A549 (cell line): ENCODE results near the gene CD164. TPM values are rescaled to one million over a fixed set of nuclear protein-coding genes. Genes with fewer than 3 reads are reported as not detected.

Source experiments
- ATAC-seq, 2 experiments: fragments of 200-7000 bp in 1 of 2; fragments of >200 bp in 1 of 2; cut with Nextera tagmentation in 1 of 2; cut with Tn5 transposase in 1 of 2; 3 replicates each; pipeline versions ENCODE4 v1.8.0 to v1.9.1; 2018 to 2020; ENCODE audit warnings: mild to moderate bottlenecking in 1 of 2, moderate library complexity in 1 of 2
- CTCF ChIA-PET: fragments of 300-600 bp; sonication (Branson Sonifier 250); formaldehyde crosslinking; extraction: SDS; loops from one replicate; lab custom pipeline; 2021; ENCODE audit warnings: antibody characterized with exemption, inconsistent platforms; lab: Yijun Ruan, JAX
- POLR2A ChIA-PET: fragments of 350-600 bp; formaldehyde crosslinking; extraction: SDS; loops from one replicate; lab custom pipeline; 2021; ENCODE audit warnings: antibody characterized with exemption, inconsistent platforms; lab: Yijun Ruan, JAX
- DNase-seq, 2 experiments: peaks; one replicate each; pipeline versions ENCODE4 v3.0.0 to v3.0.0-alpha.2; 2011 to 2016; ENCODE audit warnings: low read depth in 1 of 2, low spot score in 1 of 2
- FAIRE-seq: peaks from 2 replicates; lab custom pipeline; 2011; peaks lifted over from hg19 to GRCh38; lab: Jason Lieb, UNC
- H3K27ac ChIP-seq, 2 experiments: fragments of >200 bp; sonication (Bioruptor Twin); formaldehyde crosslinking; 3 replicates each; pipeline ENCODE4 v1.5.1; 2016 to 2017
- H3K4me1 ChIP-seq: fragments of >200 bp; sonication (Bioruptor Twin); formaldehyde crosslinking; 3 replicates; pipeline ENCODE4 v1.6.1; 2016
- H3K4me2 ChIP-seq: fragments of >200 bp; sonication (Bioruptor Twin); formaldehyde crosslinking; 3 replicates; pipeline ENCODE4 v1.6.1; 2016
- H3K4me3 ChIP-seq: fragments of >200 bp; sonication (Bioruptor Twin); formaldehyde crosslinking; 3 replicates; pipeline ENCODE4 v1.5.1; 2016
- H3K9me3 ChIP-seq: fragments of >200 bp; sonication (Bioruptor Twin); formaldehyde crosslinking; 3 replicates; pipeline ENCODE4 v1.6.1; 2016
- CHD4 ChIP-seq: fragments of 200-600 bp; sonication (generic); IDR thresholded peaks from 2 replicates; pipeline ENCODE4 v1.6.1; 2016; ENCODE audit warnings: antibody characterized with exemption, mild to moderate bottlenecking, borderline replicate concordance
- EHF ChIP-seq: fragments of 250-450 bp; sonication (Bioruptor Pico); IDR thresholded peaks from 2 replicates; pipeline ENCODE4 v1.5.0; 2020; ENCODE audit warnings: mild to moderate bottlenecking
- EHMT2 ChIP-seq: fragments of 200-600 bp; sonication (generic); IDR thresholded peaks from 2 replicates; pipeline ENCODE4 v1.6.1; 2016; ENCODE audit warnings: antibody characterized with exemption, low read depth, mild to moderate bottlenecking, moderate library complexity
- EP300 ChIP-seq, 2 experiments: fragments of >200 bp; sonication (Bioruptor Twin); formaldehyde crosslinking; IDR thresholded peaks; 2 replicates in 1 of 2; 3 replicates in 1 of 2; pipeline ENCODE4 v1.6.1; 2016 to 2017
- FOSL2 ChIP-seq, 2 experiments: fragments of 450-650 bp in 1 of 2; fragments of >200 bp in 1 of 2; sonication (Bioruptor Twin) in 1 of 2; formaldehyde crosslinking; IDR thresholded peaks; 2 replicates each; pipeline versions ENCODE4 v1.5.0 to v1.6.1; 2016 to 2020; ENCODE audit warnings: mild to moderate bottlenecking in 1 of 2, moderate library complexity in 1 of 2
- FOXS1 ChIP-seq: fragments of 250-450 bp; sonication (Bioruptor Pico); IDR thresholded peaks from 2 replicates; pipeline ENCODE4 v1.5.0; 2020; ENCODE audit warnings: mild to moderate bottlenecking, moderate library complexity
- HDAC2 ChIP-seq: fragments of 200-600 bp; sonication (generic); IDR thresholded peaks from 2 replicates; pipeline ENCODE4 v1.6.1; 2016
- HEYL ChIP-seq: fragments of 250-450 bp; sonication (Bioruptor Pico); IDR thresholded peaks from 2 replicates; pipeline ENCODE4 v1.8.0; 2021; ENCODE audit warnings: mild to moderate bottlenecking, moderate library complexity
- HOXB13 ChIP-seq: fragments of 250-450 bp; sonication (Bioruptor Pico); IDR thresholded peaks from 2 replicates; pipeline ENCODE4 v1.5.0; 2020; ENCODE audit warnings: low read depth, mild to moderate bottlenecking, moderate library complexity
- HOXB5 ChIP-seq: fragments of 250-450 bp; sonication (Bioruptor Pico); IDR thresholded peaks from 2 replicates; pipeline ENCODE4 v1.5.0; 2020; ENCODE audit warnings: mild to moderate bottlenecking, moderate library complexity
- JUNB ChIP-seq: fragments of >200 bp; sonication (Bioruptor Twin); formaldehyde crosslinking; IDR thresholded peaks from 2 replicates; pipeline ENCODE4 v1.6.1; 2016
- KDM5A ChIP-seq: fragments of 200-600 bp; sonication (generic); IDR thresholded peaks from 2 replicates; pipeline ENCODE4 v1.6.1; 2016; ENCODE audit warnings: antibody characterized with exemption, mild to moderate bottlenecking
- MAZ ChIP-seq: fragments of 150-350 bp; IDR thresholded peaks from 2 replicates; pipeline ENCODE4 v1.6.1; 2014; ENCODE audit warnings: antibody characterized with exemption, low read depth, low read length, borderline replicate concordance
- MYC ChIP-seq: IDR thresholded peaks from 2 replicates; pipeline ENCODE4 v1.6.1; 2012; ENCODE audit warnings: mild to moderate bottlenecking, inconsistent platforms, low read length, improper control_type of control experiment, borderline replicate concordance
- NR3C1 ChIP-seq: fragments of >200 bp; sonication (Bioruptor Twin); formaldehyde crosslinking; IDR thresholded peaks from 3 replicates; pipeline ENCODE4 v1.6.1; 2017
- POLR2AphosphoS2 ChIP-seq: conservative IDR thresholded peaks from 2 replicates; pipeline ENCODE4 v1.6.1; 2012; ENCODE audit warnings: low read length, improper control_type of control experiment, inconsistent platforms
- RCOR1 ChIP-seq: fragments of 150-350 bp; IDR thresholded peaks from 2 replicates; pipeline ENCODE4 v1.6.1; 2014; ENCODE audit warnings: antibody characterized with exemption, low read length, low read depth
- ZC3H11A ChIP-seq: fragments of 450-650 bp; IDR thresholded peaks from 2 replicates; pipeline ENCODE4 v1.6.1; 2014; ENCODE audit warnings: antibody characterized with exemption, mild to moderate bottlenecking
- ZFP36 ChIP-seq: fragments of 450-650 bp; IDR thresholded peaks from 2 replicates; pipeline ENCODE4 v1.6.1; 2014; ENCODE audit warnings: borderline replicate concordance; ENCODE audit not compliant: partially characterized antibody
- ZSCAN20 ChIP-seq: fragments of 250-450 bp; sonication (Bioruptor Pico); IDR thresholded peaks from 2 replicates; pipeline ENCODE4 v1.8.0; 2022; ENCODE audit warnings: mild to moderate bottlenecking, moderate library complexity
- WGBS: methylation state at CpG from one replicate; pipeline ENCODE4 v1.1.6; 2017; ENCODE audit errors: missing lambda C conversion rate; 5-methylcytosine and 5-hydroxymethylcytosine counted together
- polyA plus RNA-seq, 4 experiments: library from polyadenylated mRNA; depleted of rRNA in 3 of 4; stranded (reverse); fragments of >200 nt; fragmentation: RNase III in 1 of 4; extraction: RNeasy Plus Mini Kit Qiagen cat#74134 plus additional on column Dnase treatment in 1 of 4; gene quantifications; 2 replicates in 3 of 4; 3 replicates in 1 of 4; pipeline ENCODE4 v1.2.3, GENCODE V29; 2011 to 2017
- TF ChIP-seq, protein P1 (sequence below): fragments of 250-450 bp; sonication (Bioruptor Pico); IDR thresholded peaks from 2 replicates; pipeline ENCODE4 v1.5.0; 2020; ENCODE audit warnings: low read depth, mild to moderate bottlenecking, moderate library complexity
- TF ChIP-seq, protein P2 (sequence below): fragments of 450-650 bp; IDR thresholded peaks from 2 replicates; pipeline ENCODE4 v1.6.1; 2014; ENCODE audit warnings: antibody characterized with exemption
- TF ChIP-seq, protein P3 (sequence below): fragments of >200 bp; sonication (Bioruptor Twin); formaldehyde crosslinking; IDR thresholded peaks from 3 replicates; pipeline ENCODE4 v1.5.1; 2016
- TF ChIP-seq, protein P4 (sequence below): IDR thresholded peaks from 2 replicates; pipeline ENCODE4 v1.6.1; 2012
- TF ChIP-seq, protein P5 (sequence below): fragments of 200-600 bp; sonication (generic); IDR thresholded peaks from 2 replicates; pipeline ENCODE4 v1.6.1; 2016; ENCODE audit warnings: antibody characterized with exemption, mild to moderate bottlenecking, moderate library complexity

Gene CD164
- polyA plus RNA-seq, 2 of the 4 experiments (the other 2 are of a cell fraction): 91.1 to 174 TPM

DNA sequence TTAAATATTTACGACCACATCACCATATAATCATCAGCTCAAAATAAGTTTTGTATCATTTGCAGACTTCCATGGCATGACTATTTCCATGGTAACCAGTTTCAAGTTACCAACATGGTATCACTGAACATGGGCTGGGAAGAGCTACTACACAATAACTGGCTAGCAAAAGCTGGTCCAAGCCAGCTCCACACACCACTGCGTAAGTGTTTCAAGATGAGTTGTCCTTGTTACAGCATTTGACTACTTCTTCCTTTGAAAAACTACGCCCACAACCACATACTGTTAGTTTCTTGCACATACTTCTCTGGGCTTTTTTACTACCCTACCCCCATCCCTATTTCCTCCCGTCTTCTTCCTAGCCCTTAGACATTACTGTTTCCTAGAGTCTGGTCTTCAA lies 8.5 kb downstream of the CD164 start (continued):
- TF ChIP-seq CHD4: no peak
- no peak for TF ChIP-seq ZFP36
- TF ChIP-seq ZSCAN20: no peak

DNA sequence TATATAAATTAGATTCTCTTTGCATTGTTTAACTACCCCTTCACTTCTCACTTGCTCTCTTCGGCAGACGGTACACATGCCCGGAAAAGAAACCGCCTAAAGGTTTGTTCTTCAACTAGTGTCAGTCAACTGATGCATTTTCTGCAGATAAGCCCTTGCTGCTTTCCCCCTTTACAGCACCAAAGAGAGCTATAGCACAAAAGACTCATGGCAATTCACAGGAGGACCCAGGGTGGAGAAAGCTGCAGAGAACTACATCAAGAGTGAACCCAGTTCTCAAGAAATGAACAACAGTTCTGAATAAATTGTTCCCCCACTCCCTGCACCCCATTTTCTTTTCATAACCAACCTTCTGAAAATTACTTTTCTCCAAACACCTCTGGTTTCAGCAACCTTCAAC lies 8.9 kb downstream of the CD164 start:
- no peak for ATAC-seq
- WGBS: 97% methylated on average over 4 of the region's 4 CpGs
- ChIA-PET CTCF (interaction anchor here (1.4 kb wide), 1 partner anchor 186 kb away, joined by 3 read pairs; no protein-coding TSS in a partner anchor), POLR2A (no interaction called here)
- H3K4me1 ChIP-seq: peaks cover 15% of the 10 kb centered on the region; the same call in 2 of the 3 replicates
- no peak overlapping the region for H3K4me2 ChIP-seq
- no peak for TF ChIP-seq HEYL (CRISPR knock-in tag)
- TF ChIP-seq, protein P1, sequence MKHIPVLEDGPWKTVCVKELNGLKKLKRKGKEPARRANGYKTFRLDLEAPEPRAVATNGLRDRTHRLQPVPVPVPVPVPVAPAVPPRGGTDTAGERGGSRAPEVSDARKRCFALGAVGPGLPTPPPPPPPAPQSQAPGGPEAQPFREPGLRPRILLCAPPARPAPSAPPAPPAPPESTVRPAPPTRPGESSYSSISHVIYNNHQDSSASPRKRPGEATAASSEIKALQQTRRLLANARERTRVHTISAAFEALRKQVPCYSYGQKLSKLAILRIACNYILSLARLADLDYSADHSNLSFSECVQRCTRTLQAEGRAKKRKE (CRISPR knock-in tag): no peak
- no peak for TF ChIP-seq POLR2AphosphoS2
- TF ChIP-seq KDM5A: no peak
- no peak for TF ChIP-seq HOXB13 (CRISPR knock-in tag)
- no peak for TF ChIP-seq FOXS1
- TF ChIP-seq, protein P2, sequence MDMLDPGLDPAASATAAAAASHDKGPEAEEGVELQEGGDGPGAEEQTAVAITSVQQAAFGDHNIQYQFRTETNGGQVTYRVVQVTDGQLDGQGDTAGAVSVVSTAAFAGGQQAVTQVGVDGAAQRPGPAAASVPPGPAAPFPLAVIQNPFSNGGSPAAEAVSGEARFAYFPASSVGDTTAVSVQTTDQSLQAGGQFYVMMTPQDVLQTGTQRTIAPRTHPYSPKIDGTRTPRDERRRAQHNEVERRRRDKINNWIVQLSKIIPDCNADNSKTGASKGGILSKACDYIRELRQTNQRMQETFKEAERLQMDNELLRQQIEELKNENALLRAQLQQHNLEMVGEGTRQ: no peak
- no peak for TF ChIP-seq HOXB5 (CRISPR knock-in tag)
- no peak for TF ChIP-seq JUNB
- TF ChIP-seq, protein P3, sequence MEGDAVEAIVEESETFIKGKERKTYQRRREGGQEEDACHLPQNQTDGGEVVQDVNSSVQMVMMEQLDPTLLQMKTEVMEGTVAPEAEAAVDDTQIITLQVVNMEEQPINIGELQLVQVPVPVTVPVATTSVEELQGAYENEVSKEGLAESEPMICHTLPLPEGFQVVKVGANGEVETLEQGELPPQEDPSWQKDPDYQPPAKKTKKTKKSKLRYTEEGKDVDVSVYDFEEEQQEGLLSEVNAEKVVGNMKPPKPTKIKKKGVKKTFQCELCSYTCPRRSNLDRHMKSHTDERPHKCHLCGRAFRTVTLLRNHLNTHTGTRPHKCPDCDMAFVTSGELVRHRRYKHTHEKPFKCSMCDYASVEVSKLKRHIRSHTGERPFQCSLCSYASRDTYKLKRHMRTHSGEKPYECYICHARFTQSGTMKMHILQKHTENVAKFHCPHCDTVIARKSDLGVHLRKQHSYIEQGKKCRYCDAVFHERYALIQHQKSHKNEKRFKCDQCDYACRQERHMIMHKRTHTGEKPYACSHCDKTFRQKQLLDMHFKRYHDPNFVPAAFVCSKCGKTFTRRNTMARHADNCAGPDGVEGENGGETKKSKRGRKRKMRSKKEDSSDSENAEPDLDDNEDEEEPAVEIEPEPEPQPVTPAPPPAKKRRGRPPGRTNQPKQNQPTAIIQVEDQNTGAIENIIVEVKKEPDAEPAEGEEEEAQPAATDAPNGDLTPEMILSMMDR: no peak
- TF ChIP-seq EHF (CRISPR knock-in tag): no peak
- no peak for TF ChIP-seq ZC3H11A
- DNase-seq: no peak
- H3K4me3 ChIP-seq: no peak overlapping the region
- FAIRE-seq: no peak
- no peaks in the 10 kb centered on the region for H3K9me3 ChIP-seq
- no peak overlapping the region for H3K27ac ChIP-seq

DNA sequence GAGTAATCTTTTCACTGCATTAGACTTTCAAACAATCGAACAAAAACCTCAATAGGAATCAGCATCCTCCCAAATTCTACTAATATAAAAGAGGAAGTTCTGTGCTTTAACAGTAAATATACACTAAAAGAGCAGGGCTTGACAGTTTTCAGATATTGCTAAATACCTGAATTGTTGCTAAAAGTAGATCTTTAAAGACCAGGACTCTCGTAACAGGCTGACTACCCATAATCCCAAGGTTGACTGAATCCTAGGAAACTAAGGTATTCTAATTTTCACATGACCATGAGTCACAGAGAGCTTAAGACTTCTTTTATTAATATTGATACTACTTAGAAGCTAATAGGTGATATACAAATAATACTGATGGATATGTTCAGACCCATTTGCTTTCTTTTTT lies 10.1 kb downstream of the CD164 start:
- FAIRE-seq (no peak), DNase-seq (no peak), ATAC-seq (no peak)
- TF ChIP-seq KDM5A (no peak), HDAC2 (no peak), EHMT2 (no peak), MYC (no peak), ZFP36 (no peak), RCOR1 (no peak), NR3C1 (no peak), EP300 (IDR thresholded peaks at IDR 0.05) (no peak), FOSL2 (IDR thresholded peaks at IDR 0.05) (no peak), FOSL2 (CRISPR knock-in tag; IDR thresholded peaks at IDR 0.05) (no peak), CHD4 (no peak), HOXB13 (CRISPR knock-in tag) (no peak), ZSCAN20 (no peak), MAZ (no peak)
- TF ChIP-seq, protein P4, sequence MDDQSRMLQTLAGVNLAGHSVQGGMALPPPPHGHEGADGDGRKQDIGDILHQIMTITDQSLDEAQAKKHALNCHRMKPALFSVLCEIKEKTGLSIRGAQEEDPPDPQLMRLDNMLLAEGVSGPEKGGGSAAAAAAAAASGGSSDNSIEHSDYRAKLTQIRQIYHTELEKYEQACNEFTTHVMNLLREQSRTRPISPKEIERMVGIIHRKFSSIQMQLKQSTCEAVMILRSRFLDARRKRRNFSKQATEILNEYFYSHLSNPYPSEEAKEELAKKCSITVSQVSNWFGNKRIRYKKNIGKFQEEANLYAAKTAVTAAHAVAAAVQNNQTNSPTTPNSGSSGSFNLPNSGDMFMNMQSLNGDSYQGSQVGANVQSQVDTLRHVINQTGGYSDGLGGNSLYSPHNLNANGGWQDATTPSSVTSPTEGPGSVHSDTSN: no peak
- TF ChIP-seq, protein P5, sequence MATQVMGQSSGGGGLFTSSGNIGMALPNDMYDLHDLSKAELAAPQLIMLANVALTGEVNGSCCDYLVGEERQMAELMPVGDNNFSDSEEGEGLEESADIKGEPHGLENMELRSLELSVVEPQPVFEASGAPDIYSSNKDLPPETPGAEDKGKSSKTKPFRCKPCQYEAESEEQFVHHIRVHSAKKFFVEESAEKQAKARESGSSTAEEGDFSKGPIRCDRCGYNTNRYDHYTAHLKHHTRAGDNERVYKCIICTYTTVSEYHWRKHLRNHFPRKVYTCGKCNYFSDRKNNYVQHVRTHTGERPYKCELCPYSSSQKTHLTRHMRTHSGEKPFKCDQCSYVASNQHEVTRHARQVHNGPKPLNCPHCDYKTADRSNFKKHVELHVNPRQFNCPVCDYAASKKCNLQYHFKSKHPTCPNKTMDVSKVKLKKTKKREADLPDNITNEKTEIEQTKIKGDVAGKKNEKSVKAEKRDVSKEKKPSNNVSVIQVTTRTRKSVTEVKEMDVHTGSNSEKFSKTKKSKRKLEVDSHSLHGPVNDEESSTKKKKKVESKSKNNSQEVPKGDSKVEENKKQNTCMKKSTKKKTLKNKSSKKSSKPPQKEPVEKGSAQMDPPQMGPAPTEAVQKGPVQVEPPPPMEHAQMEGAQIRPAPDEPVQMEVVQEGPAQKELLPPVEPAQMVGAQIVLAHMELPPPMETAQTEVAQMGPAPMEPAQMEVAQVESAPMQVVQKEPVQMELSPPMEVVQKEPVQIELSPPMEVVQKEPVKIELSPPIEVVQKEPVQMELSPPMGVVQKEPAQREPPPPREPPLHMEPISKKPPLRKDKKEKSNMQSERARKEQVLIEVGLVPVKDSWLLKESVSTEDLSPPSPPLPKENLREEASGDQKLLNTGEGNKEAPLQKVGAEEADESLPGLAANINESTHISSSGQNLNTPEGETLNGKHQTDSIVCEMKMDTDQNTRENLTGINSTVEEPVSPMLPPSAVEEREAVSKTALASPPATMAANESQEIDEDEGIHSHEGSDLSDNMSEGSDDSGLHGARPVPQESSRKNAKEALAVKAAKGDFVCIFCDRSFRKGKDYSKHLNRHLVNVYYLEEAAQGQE: no peak
- POLR2A ChIA-PET: interaction anchor here (0.8 kb wide), 1 partner anchor 10 kb away, joined by 3 read pairs; the partner anchor contains the start of gene CD164
- H3K4me1 ChIP-seq: peaks cover 15% of the 10 kb centered on the region; the same call in 2 of the 3 replicates
- H3K27ac ChIP-seq: no peak overlapping the region
- no peak overlapping the region for H3K4me3 ChIP-seq
- H3K9me3 ChIP-seq: no peaks in the 10 kb centered on the region
- 91% methylated on average over 2 of the region's 2 CpGs for whole genome bisulfite sequencing
- no peak overlapping the region for H3K4me2 ChIP-seq
- CTCF ChIA-PET: no interaction called here
